Measurements from ENCODE around the gene GATA5.
"Not testable (repeated sequence)": the region's sequence is repeated elsewhere in the genome, so short reads cannot be mapped to it uniquely, and the experiment has no call there.

Gene GATA5

DNA sequence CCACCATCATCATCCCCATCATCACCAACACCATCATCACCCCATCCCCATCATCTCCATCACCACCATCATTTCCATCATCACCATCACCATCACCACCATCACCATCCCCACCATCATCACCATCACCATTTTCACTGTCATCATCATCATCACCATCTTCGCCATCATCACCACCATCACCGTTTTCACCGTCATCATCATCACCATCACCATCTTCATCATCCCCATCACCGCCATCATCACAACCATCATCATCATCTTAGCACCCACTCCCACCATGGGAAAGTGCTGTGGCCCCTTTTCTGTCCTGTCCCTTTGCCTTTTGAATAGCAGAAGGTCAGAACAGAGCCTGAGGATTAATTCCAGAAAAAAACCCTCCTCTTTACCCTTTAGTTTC is 28.5 kb upstream of the GATA5 start:
- no peak for DNase-seq

GRCh38 chr20:62503401-62504178 is 27.8 kb upstream of the GATA5 start:
- no peak for DNase-seq

GRCh38 chr20:62502496-62503095 is 26.8 kb upstream of the GATA5 start:
- no peak for DNase-seq

DNA sequence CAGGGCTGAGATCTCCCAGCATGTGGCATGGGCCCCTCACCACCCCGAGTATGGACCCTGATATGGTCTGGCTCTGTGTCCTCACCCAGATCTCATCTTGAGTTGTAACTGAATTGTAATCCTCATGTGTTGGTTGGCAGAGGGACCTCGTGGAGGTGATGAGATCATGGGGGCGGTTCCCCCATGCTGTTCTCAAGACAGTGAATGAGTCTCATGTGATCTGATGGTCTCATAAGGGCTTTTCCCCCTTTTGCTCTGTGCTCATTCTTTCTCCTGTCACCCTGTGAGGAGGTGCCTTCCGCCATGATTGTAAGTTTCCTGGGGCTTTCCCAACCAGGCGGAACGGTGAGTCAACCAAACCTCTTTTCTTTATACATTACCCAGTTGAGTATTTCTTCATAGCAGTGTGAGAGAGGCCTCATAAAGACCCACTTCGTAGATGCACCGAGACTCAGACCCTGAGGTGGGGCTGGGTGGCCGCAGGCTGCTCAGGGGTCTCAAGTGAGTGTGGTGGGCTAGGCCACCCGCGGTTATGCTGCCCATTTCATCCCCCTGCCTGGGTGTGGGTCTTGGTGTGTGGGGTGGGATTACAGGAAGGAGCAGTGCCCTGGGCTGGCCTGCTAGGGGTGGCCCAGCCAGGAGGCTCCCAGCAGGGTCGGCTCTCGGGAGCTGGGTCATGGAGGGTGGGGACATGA is 26.2 kb upstream of the GATA5 start:
- peak; percentile 82 for DNase-seq

GRCh38 chr20:62500237-62500864 is 24.6 kb upstream of the GATA5 start:
- DNase-seq: peak; percentile 89 to 90

DNA sequence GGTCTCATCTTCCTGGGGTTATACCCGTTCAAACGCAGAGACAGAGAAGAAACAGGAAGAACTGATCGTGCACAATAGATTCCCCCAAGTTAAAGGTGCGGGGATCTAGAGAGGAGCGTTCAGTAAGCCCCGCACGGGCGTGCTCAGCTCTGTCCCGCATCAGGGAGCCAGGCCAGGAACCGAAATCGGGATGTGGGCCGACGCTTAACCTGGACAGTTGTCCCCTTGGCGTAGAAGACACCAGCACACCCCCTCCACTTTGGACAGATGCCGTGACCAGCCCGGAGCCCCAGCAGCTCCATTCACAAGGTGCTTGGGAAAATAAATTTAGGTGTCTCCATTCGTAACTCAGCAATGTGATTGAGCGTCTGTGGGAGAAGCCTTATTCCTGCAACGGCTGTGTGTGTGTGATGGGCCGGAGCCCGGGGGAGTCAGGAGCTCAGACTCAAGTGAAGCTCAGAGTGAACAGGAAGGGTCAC is 24.0 kb upstream of the GATA5 start:
- DNase-seq: no peak

GRCh38 chr20:62498874-62499273 is 23.1 kb upstream of the GATA5 start:
- DNase-seq: no peak

GRCh38 chr20:62496568-62497218 is 20.9 kb upstream of the GATA5 start:
- DNase-seq: peak in 1 of 2 experiments; percentile 51

DNA sequence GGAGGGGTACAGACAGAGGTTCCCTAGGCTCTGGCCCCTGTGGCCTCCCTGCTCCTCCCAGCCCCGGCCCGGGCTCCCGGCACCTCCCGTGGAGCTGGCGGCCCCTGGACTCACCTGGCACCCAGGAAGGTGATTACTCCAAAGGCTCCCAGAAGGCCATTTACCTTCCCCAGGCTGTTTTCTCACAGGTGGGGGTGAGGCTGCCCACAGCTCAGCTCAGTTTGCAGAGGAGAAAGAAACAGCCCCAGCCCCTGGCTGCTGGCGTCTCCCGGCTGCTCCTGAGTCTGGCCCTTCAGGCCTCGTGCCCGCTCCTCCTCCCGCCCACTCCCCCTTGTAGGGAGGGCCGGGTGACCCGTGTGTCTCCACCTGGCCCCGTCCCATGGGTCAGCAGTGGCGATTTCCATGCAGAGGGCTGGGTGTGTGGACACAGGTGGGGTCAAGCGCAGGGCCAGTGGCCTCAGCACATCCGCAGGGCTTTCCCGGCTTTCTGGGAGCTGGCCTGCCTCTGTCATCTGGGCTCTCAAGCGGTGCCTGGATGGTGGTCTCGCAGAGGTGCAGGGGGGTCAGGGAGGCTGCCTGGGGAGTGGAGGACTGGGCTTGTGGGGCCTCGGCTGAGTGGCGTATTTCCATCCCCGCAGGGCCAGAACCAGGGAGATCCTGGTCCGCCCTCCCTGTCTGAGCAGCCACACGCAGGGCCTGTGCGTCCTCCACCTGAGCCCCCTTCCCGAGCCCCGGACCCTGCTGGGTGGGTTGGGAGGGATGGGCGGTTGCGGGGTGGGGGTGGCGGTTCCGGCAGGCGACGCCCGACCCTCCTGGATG is 20.2 kb upstream of the GATA5 start:
- DNase-seq: no peak

- DNase-seq: no peak
Observed at GRCh38 chr20:62494980-62495748, 19.4 kb upstream of the GATA5 start.

- no peak for DNase-seq
Observed at GRCh38 chr20:62494537-62494936, 18.7 kb upstream of the GATA5 start.

GRCh38 chr20:62493886-62494285 is 18.1 kb upstream of the GATA5 start:
- no peak for DNase-seq

DNA sequence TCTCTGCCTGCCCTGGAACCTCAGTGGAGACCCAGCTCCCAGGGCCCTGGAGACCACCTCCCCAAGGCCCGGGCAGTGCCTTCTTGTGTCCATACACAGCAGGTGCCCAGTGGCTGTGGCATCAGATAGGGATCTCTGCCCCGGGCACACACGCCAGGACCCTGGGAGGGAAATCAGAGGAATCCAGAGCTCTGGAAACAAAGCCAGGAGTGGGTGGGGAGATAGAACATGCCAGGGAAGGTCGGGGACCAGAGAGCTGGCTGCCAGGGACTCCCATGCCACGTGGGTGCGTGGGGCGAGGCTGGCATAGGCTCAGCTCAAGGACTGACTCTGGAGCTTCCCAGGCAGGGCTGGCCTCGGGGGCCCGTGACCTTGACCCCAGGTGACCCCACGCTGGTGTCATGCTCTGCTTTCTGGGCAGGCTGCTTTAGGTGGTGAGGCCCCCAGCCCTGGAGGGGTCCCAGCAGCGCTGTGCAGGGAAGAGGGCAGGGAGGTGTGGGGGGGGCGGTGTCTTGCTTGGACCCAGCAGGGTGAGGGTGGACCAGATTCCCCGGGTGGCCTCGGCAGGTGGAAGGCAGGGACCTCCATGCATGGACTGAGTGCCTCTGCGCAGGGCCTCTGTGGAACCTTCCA is 17.6 kb upstream of the GATA5 start:
- DNase-seq: no peak

- DNase-seq: no peak
Observed at GRCh38 chr20:62492711-62493110, 16.9 kb upstream of the GATA5 start.

DNA sequence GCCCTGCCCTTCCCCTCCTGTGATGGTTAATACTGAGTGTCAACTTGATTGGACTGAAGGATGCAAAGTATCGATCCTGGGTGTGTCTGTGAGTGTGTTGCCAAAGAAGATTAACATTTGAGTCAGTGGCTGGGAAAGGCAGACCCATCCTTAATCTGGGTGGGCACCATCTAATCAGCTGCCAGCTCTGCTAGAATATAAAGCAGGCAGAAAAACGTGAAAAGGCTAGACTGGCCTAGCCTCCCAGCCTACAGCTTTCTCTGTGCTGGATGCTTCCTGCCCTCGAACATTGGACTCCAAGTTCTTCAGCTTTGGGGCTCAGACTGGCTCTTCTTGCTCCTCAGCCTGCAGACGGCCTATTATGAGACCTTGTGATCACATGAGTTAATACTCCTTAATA is 15.0 kb upstream of the GATA5 start:
- DNase-seq: not testable (repeated sequence)

DNA sequence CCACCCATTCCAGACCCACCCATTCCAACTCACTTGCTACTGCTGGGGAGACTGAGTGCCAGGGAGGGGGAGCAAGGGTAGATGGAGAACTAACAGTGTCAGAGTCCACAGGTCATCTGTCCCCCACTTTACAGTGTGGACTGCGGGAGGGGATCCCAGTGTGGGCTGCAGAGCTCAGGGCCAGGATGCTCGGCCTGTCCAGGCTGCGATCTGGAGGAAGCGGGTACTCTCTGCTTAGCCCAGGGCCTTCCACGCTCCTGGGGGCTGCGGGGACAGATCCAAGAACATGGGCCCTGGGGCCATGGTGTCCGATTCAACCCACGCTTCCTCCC is 14.1 kb upstream of the GATA5 start:
- DNase-seq: no peak

DNA sequence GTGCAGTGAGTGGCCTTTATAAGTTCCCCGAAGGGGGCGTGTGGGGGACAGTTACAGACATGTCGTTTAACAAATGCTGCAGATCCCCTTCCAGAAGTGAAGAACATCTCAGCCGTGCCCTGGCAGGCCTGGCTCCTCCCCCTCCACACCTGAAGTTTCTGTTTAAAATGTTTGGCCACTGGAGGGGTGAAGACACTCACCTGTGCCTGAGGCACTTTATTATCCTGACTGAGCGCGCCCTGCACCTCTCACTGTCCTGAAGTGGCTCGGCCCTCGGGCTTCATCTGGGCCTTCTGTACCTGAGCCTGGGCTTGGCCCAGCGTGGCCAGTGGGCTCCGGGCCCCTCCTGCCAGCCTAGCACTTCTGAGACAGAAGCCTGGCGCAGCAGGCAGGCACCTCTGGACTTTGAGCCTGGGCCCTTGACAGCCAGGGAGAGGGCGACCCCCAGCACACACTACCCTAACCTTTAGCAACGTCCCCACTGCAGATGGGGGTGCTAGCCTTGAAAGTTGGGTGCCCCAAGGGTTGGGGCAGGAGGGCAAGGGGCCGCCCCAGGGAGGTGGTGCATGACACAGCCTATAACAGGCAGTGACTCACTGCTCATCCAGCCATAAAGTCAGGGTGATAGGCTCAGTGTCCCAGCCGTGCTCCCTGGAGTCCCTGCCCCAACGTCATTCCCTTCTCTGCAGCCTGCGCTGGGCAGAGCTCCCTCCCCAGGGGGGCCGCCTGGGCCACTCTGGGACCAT is 13.6 kb upstream of the GATA5 start:
- no peak for DNase-seq

GRCh38 chr20:62488470-62488869 is 12.7 kb upstream of the GATA5 start:
- DNase-seq: no peak

DNA sequence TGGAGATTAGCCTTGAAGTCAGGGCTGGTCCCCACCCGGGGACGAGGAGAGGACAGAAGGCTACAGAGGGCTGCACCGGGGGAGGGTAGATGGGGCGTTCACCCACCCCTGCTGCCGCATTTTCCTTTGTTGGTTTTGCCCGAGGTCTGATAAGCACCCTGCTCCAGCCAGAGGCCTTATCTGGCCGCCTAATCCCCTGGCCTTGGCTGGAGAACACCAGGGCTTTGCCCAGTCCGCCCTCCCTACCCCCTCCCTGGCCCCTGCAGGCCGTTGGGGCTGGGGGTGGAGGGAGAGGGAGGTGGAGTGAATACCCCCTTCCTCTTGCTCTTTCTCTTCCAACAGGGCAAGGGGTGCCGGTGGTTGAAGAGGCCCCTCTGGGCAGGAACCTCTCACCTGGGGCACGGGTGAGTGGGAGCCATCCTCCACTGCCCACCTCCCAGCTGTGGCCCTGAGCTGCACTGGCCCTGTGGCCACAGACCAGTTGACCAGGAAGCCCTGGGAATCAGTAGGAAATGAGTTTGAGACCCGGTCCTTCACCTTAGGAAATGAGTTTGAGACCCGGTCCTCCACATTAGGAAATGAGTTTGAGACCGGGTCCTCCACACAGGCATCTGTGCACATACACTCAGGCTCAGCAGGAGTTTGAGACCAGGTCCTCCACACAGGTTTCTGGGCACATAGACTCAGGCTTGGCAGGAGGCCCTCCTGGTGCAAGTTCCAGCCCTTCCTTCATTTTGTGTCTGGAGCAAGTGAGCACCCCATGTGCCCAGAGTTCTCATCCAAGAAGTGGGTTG is 12.0 kb upstream of the GATA5 start:
- DNase-seq: no peak

All from activated T-cell treated with anti-CD3 and anti-CD28 coated beads, Interleukin-2, amount 50 U/mL, for 48 hours (primary cell).